LNCaP clone FGC (cell line): ENCODE data around the gene ZBTB4.

Experiments
- DNase-seq: peaks from one replicate; pipeline ENCODE4 v3.0.0-alpha.2; 2011; ENCODE audit warnings: low read depth
- H3K4me3 ChIP-seq: 2 replicates; pipeline ENCODE4 v1.5.1; 2011; ENCODE audit warnings: mild to moderate bottlenecking, low read depth, low read length, control low read depth
- CTCF ChIP-seq: IDR thresholded peaks from 2 replicates; pipeline ENCODE4 v1.5.1; 2012; ENCODE audit warnings: mild to moderate bottlenecking; ENCODE audit not compliant: control insufficient read depth, insufficient read depth; ENCODE audit errors: extremely low read depth

The ZBTB4 gene

GRCh38 chr17:7468804-7469389 lies 10.5 kb downstream of the ZBTB4 start:
- H3K4me3 ChIP-seq = no peak overlapping the region
- TF ChIP-seq CTCF = no peak
- no peak for DNase-seq

GRCh38 chr17:7468290-7468689 lies 11.1 kb downstream of the ZBTB4 start:
- DNase-seq = no peak
- no peak for TF ChIP-seq CTCF
- H3K4me3 ChIP-seq = no peak overlapping the region

GRCh38 chr17:7467498-7467897 lies 11.9 kb downstream of the ZBTB4 start:
- H3K4me3 ChIP-seq = no peak overlapping the region
- no peak for TF ChIP-seq CTCF
- DNase-seq = no peak

GRCh38 chr17:7466639-7467341 lies 12.6 kb downstream of the ZBTB4 start:
- H3K4me3 ChIP-seq = no peak overlapping the region
- no peak for TF ChIP-seq CTCF
- no peak for DNase-seq

GRCh38 chr17:7466318-7466638 lies 13.2 kb downstream of the ZBTB4 start:
- DNase-seq = no peak
- H3K4me3 ChIP-seq = no peak overlapping the region
- TF ChIP-seq CTCF = no peak

GRCh38 chr17:7465597-7466275 lies 13.7 kb downstream of the ZBTB4 start:
- no peak for TF ChIP-seq CTCF
- H3K4me3 ChIP-seq = no peak overlapping the region
- no peak for DNase-seq
